Endothelial cell (in vitro differentiated cells): Measurements from ENCODE around the gene CCNJL. TPM values are rescaled to one million over a fixed set of nuclear protein-coding genes. Genes with fewer than 3 reads are reported as not detected.

Experiments
- DNase-seq: peaks from one replicate; pipeline ENCODE4 v3.0.0; 2021; ENCODE audit warnings: low spot score
- H3K27ac Mint-ChIP-seq: one replicate; pipeline ENCODE4 v1.8.0; 2021; ENCODE audit warnings: mixed read lengths, inconsistent platforms; ENCODE audit not compliant: unreplicated experiment
- H3K27me3 Mint-ChIP-seq: one replicate; pipeline ENCODE4 v1.8.0; 2021; ENCODE audit warnings: mild to moderate bottlenecking, moderate library complexity, mixed read lengths, inconsistent platforms; ENCODE audit not compliant: unreplicated experiment
- H3K36me3 Mint-ChIP-seq: one replicate; pipeline ENCODE4 v1.8.0; 2021; ENCODE audit warnings: mild to moderate bottlenecking, low read depth, mixed read lengths, inconsistent platforms; ENCODE audit not compliant: unreplicated experiment
- H3K4me1 Mint-ChIP-seq: one replicate; pipeline ENCODE4 v1.8.0; 2021; ENCODE audit warnings: mild to moderate bottlenecking, mixed read lengths, inconsistent platforms; ENCODE audit not compliant: unreplicated experiment
- H3K4me3 Mint-ChIP-seq: one replicate; pipeline ENCODE4 v1.8.0; 2021; ENCODE audit warnings: mild to moderate bottlenecking, mixed read lengths, inconsistent platforms; ENCODE audit not compliant: unreplicated experiment
- H3K9me3 Mint-ChIP-seq: one replicate; pipeline ENCODE4 v1.8.0; 2021; ENCODE audit warnings: mixed read lengths, inconsistent platforms; ENCODE audit not compliant: unreplicated experiment
- CTCF ChIP-seq: fragments of 200-600 bp; sonication (generic); IDR thresholded peaks from one replicate; pipeline ENCODE4 v1.5.0; 2021; ENCODE audit warnings: antibody characterized with exemption; ENCODE audit not compliant: unreplicated experiment
- total RNA-seq: library from RNA; stranded (reverse); fragmentation: NEBNext Ultra II Directional; extraction: Animal tissue kit (Norgen Biotek cat#: 25700); gene quantifications from one replicate; pipeline ENCODE4 v1.2.1, GENCODE V29; 2021; ENCODE audit not compliant: unreplicated experiment

The CCNJL gene
- total RNA-seq, 1 donor from 2014 or later, result 65.0 TPM

GRCh38 chr5:160229190-160229742, 83.1 kb downstream of the CCNJL start, which contains the start of gene FABP6:
Gene FABP6, plus strand, starts transcription at chr5:160229506. Its CDS starts 52 bp downstream, at chr5:160229558.
- Mint-ChIP-seq H3K27ac (no peak within 1 kb of the TSS), H3K9me3 (no peaks in the 10 kb centered on the region), H3K36me3 (no peaks in the 10 kb centered on the region), H3K4me3 (no peak within 1 kb of the TSS), H3K27me3 (peaks cover 3% of the 10 kb centered on the region), H3K4me1 (peaks cover 5% of the 10 kb centered on the region)
- DNase-seq, result no peak
- TF ChIP-seq CTCF, result no peak

- H3K27me3 Mint-ChIP-seq, result no peaks in the 10 kb centered on the region
- peaks cover 3% of the 10 kb centered on the region for H3K4me1 Mint-ChIP-seq
- H3K9me3 Mint-ChIP-seq, result no peaks in the 10 kb centered on the region
- no peak for DNase-seq
- H3K27ac Mint-ChIP-seq, result no peak overlapping the region
- no peaks in the 10 kb centered on the region for H3K36me3 Mint-ChIP-seq
- no peak overlapping the region for H3K4me3 Mint-ChIP-seq
- TF ChIP-seq CTCF, result no peak
These were observed 85.4 kb downstream of the CCNJL start for GRCh38 chr5:160227012-160227411.

- Mint-ChIP-seq H3K4me3 (no peak overlapping the region), H3K36me3 (no peaks in the 10 kb centered on the region), H3K27ac (no peak overlapping the region), H3K27me3 (no peaks in the 10 kb centered on the region), H3K4me1 (no peaks in the 10 kb centered on the region), H3K9me3 (no peaks in the 10 kb centered on the region)
- DNase-seq, result no peak
- no peak for TF ChIP-seq CTCF
These were observed 91.3 kb downstream of the CCNJL start for GRCh38 chr5:160221082-160221481.

- DNase-seq, result no peak
- no peaks in the 10 kb centered on the region for H3K4me1 Mint-ChIP-seq
- H3K9me3 Mint-ChIP-seq, result no peaks in the 10 kb centered on the region
- H3K4me3 Mint-ChIP-seq, result no peak overlapping the region
- H3K27ac Mint-ChIP-seq, result no peak overlapping the region
- no peak for TF ChIP-seq CTCF
- no peaks in the 10 kb centered on the region for H3K27me3 Mint-ChIP-seq
- no peaks in the 10 kb centered on the region for H3K36me3 Mint-ChIP-seq
These were observed 93.0 kb downstream of the CCNJL start for GRCh38 chr5:160219356-160219755.

- no peak for DNase-seq
- no peaks in the 10 kb centered on the region for H3K4me1 Mint-ChIP-seq
- no peak for TF ChIP-seq CTCF
- H3K27me3 Mint-ChIP-seq, result peaks cover 1% of the 10 kb centered on the region
- H3K27ac Mint-ChIP-seq, result no peak overlapping the region
- no peaks in the 10 kb centered on the region for H3K9me3 Mint-ChIP-seq
- H3K4me3 Mint-ChIP-seq, result no peak overlapping the region
- no peaks in the 10 kb centered on the region for H3K36me3 Mint-ChIP-seq
These were observed 98.8 kb downstream of the CCNJL start for GRCh38 chr5:160213537-160213936.
